ENCODE measurements around the gene CD44. TPM values are rescaled to one million over a fixed set of nuclear protein-coding genes. Genes with fewer than 3 reads are reported as not detected.
"Not testable (repeated sequence)": the region's sequence is repeated elsewhere in the genome, so short reads cannot be mapped to it uniquely, and the experiment has no call there.

CD44 gene
- total RNA-seq, 4 donors from 2014 or later = 211 to 319 (median 266) TPM

DNA sequence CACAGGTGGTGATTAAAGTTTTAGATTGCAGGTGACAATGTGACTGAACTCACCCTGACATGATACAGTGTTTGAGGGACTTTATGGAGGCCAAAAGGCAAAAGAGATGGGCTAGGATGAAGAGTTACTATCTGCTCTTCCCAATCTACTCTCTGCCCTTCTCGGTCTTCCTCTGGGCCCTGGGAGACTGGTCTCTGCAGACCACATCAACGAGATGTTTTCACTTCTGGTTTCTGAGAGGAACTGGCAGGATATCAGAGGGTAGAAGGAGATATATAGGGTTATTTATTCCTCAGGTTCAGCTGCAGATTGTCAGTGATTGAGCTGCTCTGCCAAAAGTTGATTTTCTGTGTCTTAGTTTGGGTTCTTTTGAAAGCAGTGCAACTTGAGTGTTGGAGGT is 32.4 kb upstream of the CD44 start:
- H3K4me1 ChIP-seq = peaks cover 0 to 44% (median 22%) of the 10 kb centered on the region in 3 donors
- TF ChIP-seq POLR2A (IDR thresholded peaks at IDR 0.05) (no peak), POLR2AphosphoS5 (IDR thresholded peaks at IDR 0.05) (no peak), EP300 (IDR thresholded peaks at IDR 0.05) (no peak)
- TF ChIP-seq, protein P1, sequence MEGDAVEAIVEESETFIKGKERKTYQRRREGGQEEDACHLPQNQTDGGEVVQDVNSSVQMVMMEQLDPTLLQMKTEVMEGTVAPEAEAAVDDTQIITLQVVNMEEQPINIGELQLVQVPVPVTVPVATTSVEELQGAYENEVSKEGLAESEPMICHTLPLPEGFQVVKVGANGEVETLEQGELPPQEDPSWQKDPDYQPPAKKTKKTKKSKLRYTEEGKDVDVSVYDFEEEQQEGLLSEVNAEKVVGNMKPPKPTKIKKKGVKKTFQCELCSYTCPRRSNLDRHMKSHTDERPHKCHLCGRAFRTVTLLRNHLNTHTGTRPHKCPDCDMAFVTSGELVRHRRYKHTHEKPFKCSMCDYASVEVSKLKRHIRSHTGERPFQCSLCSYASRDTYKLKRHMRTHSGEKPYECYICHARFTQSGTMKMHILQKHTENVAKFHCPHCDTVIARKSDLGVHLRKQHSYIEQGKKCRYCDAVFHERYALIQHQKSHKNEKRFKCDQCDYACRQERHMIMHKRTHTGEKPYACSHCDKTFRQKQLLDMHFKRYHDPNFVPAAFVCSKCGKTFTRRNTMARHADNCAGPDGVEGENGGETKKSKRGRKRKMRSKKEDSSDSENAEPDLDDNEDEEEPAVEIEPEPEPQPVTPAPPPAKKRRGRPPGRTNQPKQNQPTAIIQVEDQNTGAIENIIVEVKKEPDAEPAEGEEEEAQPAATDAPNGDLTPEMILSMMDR (IDR thresholded peaks at IDR 0.05) = no peak
- H3K27ac ChIP-seq = no peak overlapping the region
- WGBS, 2 donors (ENCODE audit: low coverage in 1 of 2) = 57% methylated on average over 1 of the region's 2 CpGs; no CpG with 5 or more reads in 1 of the 2 donors
- H3K4me3 ChIP-seq = no peak overlapping the region
- no peaks in the 10 kb centered on the region for H3K9me3 ChIP-seq
- H3K36me3 ChIP-seq = no peaks in the 10 kb centered on the region
- no peak for ATAC-seq
- no peaks in the 10 kb centered on the region for H3K27me3 ChIP-seq

DNA sequence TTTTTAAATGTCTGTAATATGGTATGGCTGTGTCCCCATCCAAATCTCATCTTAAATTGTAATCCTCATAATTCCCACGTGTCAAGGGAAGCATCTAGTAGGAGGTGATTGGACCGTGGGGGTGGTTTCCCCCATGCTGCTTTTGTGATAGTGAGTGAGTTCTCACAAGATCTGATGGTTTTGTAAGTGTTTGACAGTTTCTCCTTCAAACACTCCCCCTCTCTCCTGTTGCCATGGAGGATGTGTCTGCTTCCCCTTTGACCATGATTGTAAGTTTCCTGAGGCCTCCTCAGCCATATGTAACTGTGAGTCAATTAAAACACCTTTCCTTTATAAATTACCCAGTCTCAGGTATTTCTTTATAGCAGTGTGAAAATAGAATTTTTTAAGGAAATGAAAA is 31.1 kb upstream of the CD44 start:
- Histone ChIP-seq H3K27me3 (no peaks in the 10 kb centered on the region), H3K4me1 (peaks cover 0 to 38% (median 18%) of the 10 kb centered on the region in 3 donors), H3K27ac (no peak overlapping the region), H3K4me3 (no peak overlapping the region), H3K9me3 (no peaks in the 10 kb centered on the region), H3K36me3 (no peaks in the 10 kb centered on the region)
- WGBS, 2 donors (ENCODE audit: low coverage in 1 of 2) = 44 to 69% methylated on average over 2 of the region's 2 CpGs
- ATAC-seq = no peak
- TF ChIP-seq POLR2A (IDR thresholded peaks at IDR 0.05) (no peak), POLR2AphosphoS5 (IDR thresholded peaks at IDR 0.05) (no peak), EP300 (IDR thresholded peaks at IDR 0.05) (no peak)
- TF ChIP-seq, protein P1 (IDR thresholded peaks at IDR 0.05) = no peak

DNA sequence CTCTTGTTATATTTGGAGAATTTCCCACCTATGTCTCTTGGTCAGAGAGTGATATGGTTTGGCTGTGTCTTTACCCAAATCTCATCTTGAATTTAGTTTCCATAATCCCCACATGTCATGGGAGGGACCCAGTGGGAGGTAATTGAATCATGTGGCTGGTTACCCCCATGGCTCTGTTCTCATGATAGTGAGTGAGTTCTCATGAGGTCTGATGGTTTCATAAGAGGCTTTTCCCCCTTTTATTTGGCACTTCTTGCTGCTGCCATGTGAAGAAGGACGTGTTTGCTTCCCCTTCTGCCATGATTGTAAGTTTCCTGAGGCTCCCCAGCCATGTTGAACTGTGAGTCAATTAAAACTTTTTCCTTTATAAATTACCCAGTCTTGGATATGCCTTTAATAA is 30.6 kb upstream of the CD44 start:
- H3K4me3 ChIP-seq, H3K36me3 ChIP-seq, H3K27ac ChIP-seq, H3K9me3 ChIP-seq, H3K27me3 ChIP-seq, ATAC-seq: not testable (repeated sequence)
- WGBS, 2 donors (ENCODE audit: low coverage in 1 of 2) = no CpG with 5 or more reads among the region's 1 CpG
- peaks cover 0 to 33% (median 18%) of the 10 kb centered on the region in 3 donors for H3K4me1 ChIP-seq

DNA sequence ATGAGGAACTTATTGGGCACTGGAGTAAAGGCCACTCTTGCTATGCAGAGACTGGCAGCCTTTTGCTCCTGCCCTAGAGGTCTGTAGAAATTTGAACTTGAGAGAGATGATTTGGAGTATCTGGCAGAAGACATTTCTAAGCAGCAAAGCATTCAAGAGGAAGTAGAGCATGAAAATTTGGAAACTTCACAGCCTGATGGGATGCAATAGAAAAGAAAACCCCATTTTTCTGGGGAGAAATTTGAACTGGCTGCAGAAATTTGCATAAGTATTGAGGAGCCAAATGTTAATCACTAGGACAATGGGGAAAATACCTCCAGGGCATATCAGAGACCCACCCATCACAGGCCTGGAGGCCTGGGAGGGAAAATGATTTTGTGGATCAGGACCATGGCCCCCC is 29.9 kb upstream of the CD44 start:
- no peaks in the 10 kb centered on the region for H3K36me3 ChIP-seq
- H3K27ac ChIP-seq = no peak overlapping the region
- no peaks in the 10 kb centered on the region for H3K9me3 ChIP-seq
- H3K4me1 ChIP-seq = peaks cover 0 to 33% (median 18%) of the 10 kb centered on the region in 3 donors
- H3K4me3 ChIP-seq = no peak overlapping the region
- TF ChIP-seq, protein P1 (IDR thresholded peaks at IDR 0.05) = no peak
- TF ChIP-seq EP300 (IDR thresholded peaks at IDR 0.05) (no peak), POLR2A (IDR thresholded peaks at IDR 0.05) (no peak), POLR2AphosphoS5 (IDR thresholded peaks at IDR 0.05) (no peak)
- ATAC-seq = no peak
- H3K27me3 ChIP-seq = no peaks in the 10 kb centered on the region

DNA sequence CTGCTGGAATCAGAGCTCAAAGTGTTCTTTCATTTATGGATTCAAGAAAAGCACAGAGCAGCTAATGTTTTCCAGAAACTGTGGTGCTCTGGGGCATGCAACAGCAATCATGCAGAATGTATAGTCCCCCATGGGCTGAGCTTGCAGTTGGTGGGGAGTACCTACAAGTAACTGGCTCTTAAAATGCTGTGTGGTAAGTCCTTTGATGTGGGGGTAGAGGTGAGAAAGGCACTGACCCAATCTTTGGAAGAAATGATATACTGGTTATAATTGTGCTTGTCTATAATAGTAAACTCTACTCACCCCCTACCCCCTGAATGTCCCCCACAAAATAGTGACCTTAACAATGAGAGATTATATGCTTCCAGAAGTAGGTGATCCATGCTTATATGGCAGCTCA is 29.1 kb upstream of the CD44 start:
- TF ChIP-seq EP300 (IDR thresholded peaks at IDR 0.05) (no peak), POLR2A (IDR thresholded peaks at IDR 0.05) (no peak), POLR2AphosphoS5 (IDR thresholded peaks at IDR 0.05) (no peak)
- TF ChIP-seq, protein P1 (IDR thresholded peaks at IDR 0.05) = no peak
- Histone ChIP-seq H3K4me3 (no peak overlapping the region), H3K27me3 (no peaks in the 10 kb centered on the region), H3K4me1 (peaks cover 0 to 33% (median 18%) of the 10 kb centered on the region in 3 donors), H3K9me3 (no peaks in the 10 kb centered on the region), H3K36me3 (no peaks in the 10 kb centered on the region), H3K27ac (no peak overlapping the region)
- no peak for ATAC-seq

Measured in gastroesophageal sphincter (tissue), 4 donors.